GM23338 (cell line): ENCODE results near the gene EXOC3L2.

Source experiments
- CREB1 ChIP-seq: fragments of 250-450 bp; sonication (Bioruptor Pico); IDR thresholded peaks from 2 replicates; pipeline ENCODE4 v1.5.0; 2020; ENCODE audit warnings: low read depth, mild to moderate bottlenecking, moderate library complexity
- CTCF ChIP-seq, 2 experiments: fragments of 200-600 bp in 1 of 2; sonication (generic) in 1 of 2; conservative IDR thresholded peaks; 2 replicates each; pipeline versions ENCODE4 v1.5.1 to v1.6.1; 2016 to 2017; ENCODE audit warnings: antibody characterized with exemption in 2 of 2, low read depth in 2 of 2, mild to moderate bottlenecking in 2 of 2, moderate library complexity in 1 of 2
- ETS1 ChIP-seq: IDR thresholded peaks from 2 replicates; pipeline ENCODE4 v1.6.1; 2016; ENCODE audit warnings: antibody characterized with exemption
- EZH2 ChIP-seq: fragments of 200-600 bp; sonication (generic); IDR thresholded peaks from one replicate; pipeline ENCODE4 v1.8.0; 2017; ENCODE audit warnings: antibody characterized with exemption, mild to moderate bottlenecking, low read depth; ENCODE audit not compliant: unreplicated experiment
- EZH2phosphoT487 ChIP-seq: fragments of 200-600 bp; sonication (generic); IDR thresholded peaks from one replicate; pipeline ENCODE4 v1.8.1; 2018; ENCODE audit warnings: antibody characterized with exemption; ENCODE audit not compliant: unreplicated experiment
- POLR2AphosphoS5 ChIP-seq: IDR thresholded peaks from 2 replicates; pipeline ENCODE4 v1.6.1; 2016; ENCODE audit warnings: antibody characterized with exemption, low read depth
- REST ChIP-seq: IDR thresholded peaks from one replicate; pipeline ENCODE4 v1.6.1; 2018; ENCODE audit warnings: antibody characterized with exemption; ENCODE audit not compliant: unreplicated experiment

GRCh38 chr19:45293682-45294081 lies 48.5 kb upstream of the EXOC3L2 start:
- TF ChIP-seq CTCF (conservative IDR thresholded peaks at IDR 0.05; ENCODE audit: low read depth in 2 of 2) (no peak), EZH2phosphoT487 (no peak), REST (no peak), CREB1 (no peak), EZH2 (no peak), POLR2AphosphoS5 (no peak), ETS1 (no peak)
